COLO829 (cell line): ENCODE results near the gene DAO.

Experiments used
- DNase-seq: peaks from one replicate; pipeline ENCODE4 v3.0.0; 2012; ENCODE audit warnings: low spot score

The DAO gene

GRCh38 chr12:108921946-108922345 is 42.1 kb downstream of the DAO start:
- DNase-seq = no peak

GRCh38 chr12:108922918-108923317 is 43.0 kb downstream of the DAO start:
- no peak for DNase-seq

- DNase-seq = no peak
Measured at GRCh38 chr12:108928695-108929094, 48.8 kb downstream of the DAO start.

- no peak for DNase-seq
Measured at GRCh38 chr12:108930155-108930554, 50.3 kb downstream of the DAO start.

- no peak for DNase-seq
Measured at GRCh38 chr12:108930756-108931155, 50.9 kb downstream of the DAO start.

GRCh38 chr12:108933949-108934348 is 54.1 kb downstream of the DAO start:
- DNase-seq = no peak

- DNase-seq = no peak
Measured at GRCh38 chr12:108935159-108935763, 55.4 kb downstream of the DAO start.

GRCh38 chr12:108938247-108938924 is 58.5 kb downstream of the DAO start:
- no peak for DNase-seq

- DNase-seq = no peak
Measured at GRCh38 chr12:108939594-108939993, 59.7 kb downstream of the DAO start.

GRCh38 chr12:108940138-108940537 is 60.2 kb downstream of the DAO start:
- no peak for DNase-seq

- no peak for DNase-seq
Measured at GRCh38 chr12:108947097-108947496, 67.2 kb downstream of the DAO start.

- no peak for DNase-seq
Measured at GRCh38 chr12:108948367-108948766, 68.5 kb downstream of the DAO start.

- no peak for DNase-seq
Measured at GRCh38 chr12:108949976-108950375, 70.1 kb downstream of the DAO start.
